ENCODE data around the gene TEX2. TPM values are rescaled to one million over a fixed set of nuclear protein-coding genes. Genes with fewer than 3 reads are reported as not detected.

Gene TEX2
- total RNA-seq, 1 experiment from 2014 or later: 10.8 TPM

GRCh38 chr17:64214950-64215349 is 48.1 kb downstream of the TEX2 start:
- no peak for TF ChIP-seq CDX4 (CRISPR knock-in tag; IDR thresholded peaks at IDR 0.05; ENCODE audit: borderline replicate concordance)
- TF ChIP-seq JUN (CRISPR knock-in tag; IDR thresholded peaks at IDR 0.05): no peak
- TF ChIP-seq, protein P1, sequence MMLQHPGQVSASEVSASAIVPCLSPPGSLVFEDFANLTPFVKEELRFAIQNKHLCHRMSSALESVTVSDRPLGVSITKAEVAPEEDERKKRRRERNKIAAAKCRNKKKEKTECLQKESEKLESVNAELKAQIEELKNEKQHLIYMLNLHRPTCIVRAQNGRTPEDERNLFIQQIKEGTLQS (CRISPR knock-in tag; conservative IDR thresholded peaks at IDR 0.05): no peak
- TF ChIP-seq SOX15 (CRISPR knock-in tag; IDR thresholded peaks at IDR 0.05): no peak
- TF ChIP-seq MLX (CRISPR knock-in tag; IDR thresholded peaks at IDR 0.05): no peak
- no peak for TF ChIP-seq IRF2 (CRISPR knock-in tag; IDR thresholded peaks at IDR 0.05; ENCODE audit: borderline replicate concordance, low read depth)
- no peak for TF ChIP-seq NR1H2 (CRISPR knock-in tag; IDR thresholded peaks at IDR 0.05)
- Mint-ChIP-seq H3K4me3 (no peak overlapping the region), H3K9me3 (no peaks in the 10 kb centered on the region), H3K4me1 (peaks cover 27% of the 10 kb centered on the region), H3K27me3 (ENCODE audit: low read depth) (no peaks in the 10 kb centered on the region), H3K27ac (no peak overlapping the region; the same call in 1 of the 2 replicates), H3K36me3 (peaks cover 15% of the 10 kb centered on the region)
- ChIA-PET CTCF (no interaction called here), POLR2A (no interaction called here)
- ATAC-seq (no peak), DNase-seq (ENCODE audit: low spot score) (no peak)

DNA sequence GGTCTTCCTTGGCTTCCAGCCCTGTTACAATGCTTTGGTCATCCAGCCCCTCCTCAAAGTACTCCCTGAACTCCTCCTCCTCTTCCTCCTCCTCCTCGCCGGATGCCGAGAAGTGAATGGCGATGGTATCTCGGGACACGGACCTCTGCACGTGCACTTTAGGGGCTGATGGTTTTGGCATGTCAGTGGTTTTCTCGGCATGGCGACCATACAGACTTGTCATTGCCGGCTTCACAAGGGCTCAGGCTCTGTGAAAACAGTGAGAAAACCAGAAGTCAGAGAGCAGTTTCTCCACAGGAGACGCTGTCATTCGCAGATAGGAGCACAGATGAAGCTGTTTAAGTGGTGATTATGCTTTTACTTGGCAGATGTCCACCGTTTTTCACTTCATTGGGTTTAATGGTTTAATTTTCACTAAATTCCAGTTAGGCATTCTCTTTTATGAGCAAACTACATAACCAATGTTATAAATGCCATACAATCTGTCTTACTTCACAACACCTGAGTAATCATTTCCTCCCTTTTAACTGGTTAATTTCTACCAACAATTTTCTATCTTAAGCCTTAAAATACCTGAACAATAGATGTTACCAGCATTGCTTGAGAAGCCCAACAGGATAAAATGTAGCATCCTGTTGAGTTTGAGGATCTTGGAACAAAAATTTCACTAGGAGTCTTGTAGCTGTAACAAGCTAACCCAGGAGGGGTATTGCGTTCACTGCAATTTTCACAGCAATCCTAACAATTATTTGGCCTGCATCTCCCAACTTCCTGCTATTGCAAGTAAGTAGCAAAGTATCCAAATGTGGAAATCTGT is 48.9 kb downstream of the TEX2 start:
- DNase-seq (ENCODE audit: low spot score): no peak
- TF ChIP-seq ZNF532 (CRISPR knock-in tag; IDR thresholded peaks at IDR 0.05; ENCODE audit: borderline replicate concordance) (no peak), ZNF423 (CRISPR knock-in tag; IDR thresholded peaks at IDR 0.05) (no peak), NR1H2 (CRISPR knock-in tag; IDR thresholded peaks at IDR 0.05) (no peak), SOX15 (CRISPR knock-in tag; IDR thresholded peaks at IDR 0.05) (no peak), ETV6 (CRISPR knock-in tag; IDR thresholded peaks at IDR 0.05) (no peak)
- TF ChIP-seq, protein P1 (CRISPR knock-in tag; conservative IDR thresholded peaks at IDR 0.05): no peak
- H3K4me1 Mint-ChIP-seq: peaks cover 35% of the 10 kb centered on the region
- H3K4me3 Mint-ChIP-seq: no peak overlapping the region
- H3K27me3 Mint-ChIP-seq (ENCODE audit: low read depth): no peaks in the 10 kb centered on the region
- H3K9me3 Mint-ChIP-seq: no peaks in the 10 kb centered on the region
- POLR2A ChIA-PET: no interaction called here
- no peak for ATAC-seq
- CTCF ChIA-PET: no interaction called here
- peaks cover 15% of the 10 kb centered on the region for H3K36me3 Mint-ChIP-seq
- H3K27ac Mint-ChIP-seq: no peak overlapping the region; the same call in 1 of the 2 replicates

- peaks cover 33% of the 10 kb centered on the region for H3K4me1 Mint-ChIP-seq
These were observed 50.9 kb downstream of the TEX2 start for GRCh38 chr17:64212122-64212521.

More at GRCh38 chr17:64212122-64212521, 50.9 kb downstream of the TEX2 start:
- CTCF ChIA-PET: no interaction called here
- Mint-ChIP-seq H3K4me3 (no peak overlapping the region), H3K9me3 (no peaks in the 10 kb centered on the region), H3K36me3 (peaks cover 15% of the 10 kb centered on the region), H3K27ac (0 out of 2 replicates have a peak overlapping the region, but pooled peaks have one; percentile 1), H3K27me3 (ENCODE audit: low read depth) (no peaks in the 10 kb centered on the region)
- POLR2A ChIA-PET: no interaction called here
- no peak for DNase-seq (ENCODE audit: low spot score)
- no peak for ATAC-seq
- TF ChIP-seq E2F5 (CRISPR knock-in tag; IDR thresholded peaks at IDR 0.05) (no peak), SOX15 (CRISPR knock-in tag; IDR thresholded peaks at IDR 0.05) (no peak)

All from WTC11 (cell line).